Measurements from ENCODE around the gene KIRREL1.

The KIRREL1 gene

GRCh38 chr1:157993147-157993917, at the start of gene KIRREL1:
TSS of gene KIRREL1 (plus strand) at chr1:157993645. CDS start at chr1:157993677, 32 bp downstream.
- Mint-ChIP-seq H3K27ac (no peak within 1 kb of the TSS), H3K4me1 (peaks cover 4% of the 10 kb centered on the region), H3K4me3 (peak within 1 kb of the TSS; percentile 59), H3K36me3 (ENCODE audit: low read depth) (no peaks in the 10 kb centered on the region), H3K9me3 (no peaks in the 10 kb centered on the region), H3K27me3 (peaks cover 39% of the 10 kb centered on the region)
- peak; percentile 17 for DNase-seq
- no peak for ATAC-seq

GRCh38 chr1:157944663-157945280, 48.7 kb upstream of the KIRREL1 start:
- no peak for ATAC-seq
- no peaks in the 10 kb centered on the region for H3K36me3 Mint-ChIP-seq (ENCODE audit: low read depth)
- H3K4me1 Mint-ChIP-seq = peaks cover 7% of the 10 kb centered on the region
- no peaks in the 10 kb centered on the region for H3K9me3 Mint-ChIP-seq
- H3K4me3 Mint-ChIP-seq = no peak overlapping the region
- no peak overlapping the region for H3K27ac Mint-ChIP-seq
- no peak for DNase-seq
- peaks cover 4% of the 10 kb centered on the region for H3K27me3 Mint-ChIP-seq

GRCh38 chr1:157948312-157949073, 45.0 kb upstream of the KIRREL1 start:
- Mint-ChIP-seq H3K27ac (no peak overlapping the region), H3K4me1 (peaks cover 7% of the 10 kb centered on the region), H3K27me3 (peaks cover 17% of the 10 kb centered on the region), H3K4me3 (no peak overlapping the region), H3K36me3 (ENCODE audit: low read depth) (no peaks in the 10 kb centered on the region), H3K9me3 (no peaks in the 10 kb centered on the region)
- DNase-seq (no peak), ATAC-seq (no peak)

- Mint-ChIP-seq H3K4me3 (no peak overlapping the region), H3K36me3 (ENCODE audit: low read depth) (no peaks in the 10 kb centered on the region), H3K9me3 (no peaks in the 10 kb centered on the region), H3K27me3 (peaks cover 20% of the 10 kb centered on the region), H3K4me1 (peaks cover 7% of the 10 kb centered on the region), H3K27ac (no peak overlapping the region)
- no peak for DNase-seq
- no peak for ATAC-seq
Observed at GRCh38 chr1:157949074-157949354, 44.4 kb upstream of the KIRREL1 start.

GRCh38 chr1:157951230-157951629, 42.2 kb upstream of the KIRREL1 start:
- Mint-ChIP-seq H3K27me3 (peaks cover 21% of the 10 kb centered on the region), H3K4me1 (no peaks in the 10 kb centered on the region), H3K27ac (no peak overlapping the region), H3K9me3 (no peaks in the 10 kb centered on the region), H3K36me3 (ENCODE audit: low read depth) (no peaks in the 10 kb centered on the region), H3K4me3 (no peak overlapping the region)
- ATAC-seq (no peak), DNase-seq (no peak)

GRCh38 chr1:157952601-157953000, 40.8 kb upstream of the KIRREL1 start:
- ATAC-seq = no peak
- H3K27me3 Mint-ChIP-seq = peaks cover 21% of the 10 kb centered on the region
- DNase-seq = no peak
- no peaks in the 10 kb centered on the region for H3K36me3 Mint-ChIP-seq (ENCODE audit: low read depth)
- H3K27ac Mint-ChIP-seq = no peak overlapping the region
- peaks cover 6% of the 10 kb centered on the region for H3K4me1 Mint-ChIP-seq
- H3K4me3 Mint-ChIP-seq = no peak overlapping the region
- no peaks in the 10 kb centered on the region for H3K9me3 Mint-ChIP-seq

- H3K4me3 Mint-ChIP-seq = no peak overlapping the region
- no peaks in the 10 kb centered on the region for H3K9me3 Mint-ChIP-seq
- H3K27ac Mint-ChIP-seq = no peak overlapping the region
- ATAC-seq (no peak), DNase-seq (no peak)
- H3K36me3 Mint-ChIP-seq (ENCODE audit: low read depth) = no peaks in the 10 kb centered on the region
- H3K27me3 Mint-ChIP-seq = peaks cover 23% of the 10 kb centered on the region
- peaks cover 6% of the 10 kb centered on the region for H3K4me1 Mint-ChIP-seq
Observed at GRCh38 chr1:157955221-157955620, 38.2 kb upstream of the KIRREL1 start.

GRCh38 chr1:157955857-157956256, 37.6 kb upstream of the KIRREL1 start:
- Mint-ChIP-seq H3K9me3 (no peaks in the 10 kb centered on the region), H3K27me3 (peaks cover 23% of the 10 kb centered on the region), H3K27ac (no peak overlapping the region), H3K4me3 (no peak overlapping the region), H3K36me3 (ENCODE audit: low read depth) (no peaks in the 10 kb centered on the region), H3K4me1 (peaks cover 6% of the 10 kb centered on the region)
- ATAC-seq (no peak), DNase-seq (no peak)

- Mint-ChIP-seq H3K4me1 (peaks cover 6% of the 10 kb centered on the region), H3K36me3 (ENCODE audit: low read depth) (no peaks in the 10 kb centered on the region), H3K9me3 (no peaks in the 10 kb centered on the region), H3K27ac (no peak overlapping the region), H3K4me3 (no peak overlapping the region), H3K27me3 (peaks cover 23% of the 10 kb centered on the region)
- DNase-seq (no peak), ATAC-seq (no peak)
Observed at GRCh38 chr1:157956732-157957131, 36.7 kb upstream of the KIRREL1 start.

- no peak overlapping the region for H3K4me3 Mint-ChIP-seq
- H3K27me3 Mint-ChIP-seq = peaks cover 23% of the 10 kb centered on the region
- ATAC-seq (no peak), DNase-seq (no peak)
- no peak overlapping the region for H3K27ac Mint-ChIP-seq
- peaks cover 8% of the 10 kb centered on the region for H3K4me1 Mint-ChIP-seq
- no peaks in the 10 kb centered on the region for H3K36me3 Mint-ChIP-seq (ENCODE audit: low read depth)
- H3K9me3 Mint-ChIP-seq = no peaks in the 10 kb centered on the region
Observed at GRCh38 chr1:157958263-157958662, 35.2 kb upstream of the KIRREL1 start.

GRCh38 chr1:157959750-157960149, 33.7 kb upstream of the KIRREL1 start:
- ATAC-seq = no peak
- H3K9me3 Mint-ChIP-seq = no peaks in the 10 kb centered on the region
- H3K4me1 Mint-ChIP-seq = peaks cover 8% of the 10 kb centered on the region
- no peaks in the 10 kb centered on the region for H3K36me3 Mint-ChIP-seq (ENCODE audit: low read depth)
- H3K4me3 Mint-ChIP-seq = no peak overlapping the region
- H3K27me3 Mint-ChIP-seq = peaks cover 20% of the 10 kb centered on the region
- no peak for DNase-seq
- H3K27ac Mint-ChIP-seq = no peak overlapping the region

- DNase-seq (no peak), ATAC-seq (no peak)
- H3K4me3 Mint-ChIP-seq = no peak overlapping the region
- H3K4me1 Mint-ChIP-seq = peaks cover 8% of the 10 kb centered on the region
- peaks cover 19% of the 10 kb centered on the region for H3K27me3 Mint-ChIP-seq
- no peaks in the 10 kb centered on the region for H3K9me3 Mint-ChIP-seq
- H3K36me3 Mint-ChIP-seq (ENCODE audit: low read depth) = no peaks in the 10 kb centered on the region
- no peak overlapping the region for H3K27ac Mint-ChIP-seq
Observed at GRCh38 chr1:157960773-157961172, 32.7 kb upstream of the KIRREL1 start.

GRCh38 chr1:157961805-157962762, 31.4 kb upstream of the KIRREL1 start:
- Mint-ChIP-seq H3K36me3 (ENCODE audit: low read depth) (no peaks in the 10 kb centered on the region), H3K27me3 (peaks cover 18% of the 10 kb centered on the region), H3K4me1 (peaks cover 2% of the 10 kb centered on the region), H3K27ac (peak overlapping the region; percentile 73), H3K9me3 (no peaks in the 10 kb centered on the region), H3K4me3 (no peak overlapping the region)
- no peak for DNase-seq
- peak; percentile 54 for ATAC-seq

GRCh38 chr1:157963713-157964112, 29.7 kb upstream of the KIRREL1 start:
- Mint-ChIP-seq H3K27me3 (peaks cover 18% of the 10 kb centered on the region), H3K4me1 (peaks cover 2% of the 10 kb centered on the region), H3K9me3 (no peaks in the 10 kb centered on the region), H3K36me3 (ENCODE audit: low read depth) (no peaks in the 10 kb centered on the region), H3K4me3 (no peak overlapping the region), H3K27ac (no peak overlapping the region)
- DNase-seq = peak; percentile 68
- ATAC-seq = peak; percentile 53

Data from activated naive CD8-positive, alpha-beta T cell treated with anti-CD3 and anti-CD28 coated beads, Interleukin-2, amount 50 U/mL, for 24 hours (primary cell).